GM12891 (cell line): ENCODE data around the gene GRIK4.

Experiments used
- DNase-seq: peaks from one replicate; pipeline ENCODE4 v3.0.0; 2011; ENCODE audit warnings: low spot score; ENCODE audit not compliant: insufficient read length
- FAIRE-seq: peaks from 2 replicates; lab custom pipeline; 2011; peaks lifted over from hg19 to GRCh38; lab: Jason Lieb, UNC
- PAX5 ChIP-seq: IDR thresholded peaks from 2 replicates; pipeline ENCODE4 v1.6.1; 2011; ENCODE audit warnings: low read length, moderate library complexity, mild to moderate bottlenecking; ENCODE audit not compliant: insufficient read depth, severe bottlenecking
- POLR2A ChIP-seq: IDR thresholded peaks from 2 replicates; pipeline ENCODE4 v1.6.1; 2011; ENCODE audit warnings: low read depth, low read length, control low read depth
- POLR2AphosphoS5 ChIP-seq: IDR thresholded peaks from 2 replicates; pipeline ENCODE4 v1.6.1; 2011; ENCODE audit warnings: low read depth, low read length, control low read depth
- POU2F2 ChIP-seq: IDR thresholded peaks from 2 replicates; pipeline ENCODE4 v1.6.1; 2011; ENCODE audit warnings: low read depth, mild to moderate bottlenecking, control low read depth, low read length, moderate library complexity
- SPI1 ChIP-seq: IDR thresholded peaks from 2 replicates; pipeline ENCODE4 v1.6.1; 2011; ENCODE audit warnings: low read depth, low read length, control low read depth
- TAF1 ChIP-seq: IDR thresholded peaks from 2 replicates; pipeline ENCODE4 v1.6.1; 2011; ENCODE audit warnings: low read depth, low read length, control low read depth

Gene GRIK4

GRCh38 chr11:120871924-120872323 lies 360.4 kb downstream of the GRIK4 start:
- DNase-seq (no peak), FAIRE-seq (no peak)
- TF ChIP-seq PAX5: no peak
- TF ChIP-seq POLR2A: no peak
- TF ChIP-seq TAF1: no peak
- no peak for TF ChIP-seq POU2F2
- TF ChIP-seq POLR2AphosphoS5: no peak
- no peak for TF ChIP-seq SPI1

GRCh38 chr11:120873966-120874735 lies 362.6 kb downstream of the GRIK4 start:
- DNase-seq (no peak), FAIRE-seq (no peak)
- no peak for TF ChIP-seq POLR2A
- no peak for TF ChIP-seq PAX5
- TF ChIP-seq TAF1: no peak
- no peak for TF ChIP-seq POLR2AphosphoS5
- no peak for TF ChIP-seq SPI1

- no peak for TF ChIP-seq POLR2AphosphoS5
- no peak for FAIRE-seq
- no peak for DNase-seq
These were observed 364.4 kb downstream of the GRIK4 start for GRCh38 chr11:120875986-120876385.

- FAIRE-seq: no peak
- TF ChIP-seq POLR2AphosphoS5: no peak
- TF ChIP-seq SPI1: no peak
- TF ChIP-seq PAX5: no peak
- DNase-seq: no peak
These were observed 366.3 kb downstream of the GRIK4 start for GRCh38 chr11:120877746-120878365.

- FAIRE-seq (no peak), DNase-seq (no peak)
- TF ChIP-seq POU2F2 (no peak), SPI1 (no peak), POLR2AphosphoS5 (no peak), PAX5 (no peak), POLR2A (no peak), TAF1 (no peak)
These were observed 367.2 kb downstream of the GRIK4 start for GRCh38 chr11:120878781-120879180.

- FAIRE-seq (no peak), DNase-seq (no peak)
- TF ChIP-seq SPI1 (no peak), TAF1 (no peak), POLR2A (no peak), POLR2AphosphoS5 (no peak), POU2F2 (no peak), PAX5 (no peak)
These were observed 369.1 kb downstream of the GRIK4 start for GRCh38 chr11:120880498-120881175.

- TF ChIP-seq TAF1 (no peak), POLR2AphosphoS5 (no peak), SPI1 (no peak), POLR2A (no peak), PAX5 (no peak), POU2F2 (no peak)
- FAIRE-seq (no peak), DNase-seq (no peak)
These were observed 370.0 kb downstream of the GRIK4 start for GRCh38 chr11:120881596-120881995.

- TF ChIP-seq POLR2A: no peak
- no peak for TF ChIP-seq POU2F2
- no peak for TF ChIP-seq TAF1
- DNase-seq (no peak), FAIRE-seq (no peak)
These were observed 370.6 kb downstream of the GRIK4 start for GRCh38 chr11:120882175-120882574.

GRCh38 chr11:120883404-120884080 lies 372.0 kb downstream of the GRIK4 start:
- no peak for DNase-seq
- no peak for TF ChIP-seq PAX5
- no peak for FAIRE-seq

GRCh38 chr11:120884154-120885020 lies 372.8 kb downstream of the GRIK4 start:
- FAIRE-seq: no peak
- no peak for DNase-seq
- TF ChIP-seq POLR2AphosphoS5: no peak
- TF ChIP-seq PAX5: no peak
- TF ChIP-seq POLR2A: no peak
- TF ChIP-seq SPI1: no peak
- no peak for TF ChIP-seq POU2F2
- TF ChIP-seq TAF1: no peak
